ENCODE results near the gene CHGA.

Gene CHGA

DNA sequence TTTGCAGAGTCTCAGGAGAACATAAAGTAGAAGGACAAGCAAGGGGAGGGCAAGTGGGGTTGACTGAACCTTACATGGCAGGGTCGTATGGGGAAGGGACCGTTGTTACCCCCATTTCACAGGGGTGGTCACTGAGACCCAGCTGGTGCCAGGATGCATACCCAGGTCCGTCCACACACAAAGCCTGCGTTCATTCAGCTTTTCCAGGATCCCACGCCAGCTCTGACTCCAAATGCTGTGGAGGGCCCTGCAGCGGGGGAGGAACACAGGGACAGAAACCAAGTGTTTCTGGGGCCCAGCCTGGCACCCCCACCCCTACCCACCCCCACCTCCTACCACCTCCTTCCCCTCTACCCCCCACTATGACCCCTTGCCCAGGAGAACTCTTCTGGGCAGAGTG lies 16.5 kb upstream of the CHGA start:
- no peak for DNase-seq

DNA sequence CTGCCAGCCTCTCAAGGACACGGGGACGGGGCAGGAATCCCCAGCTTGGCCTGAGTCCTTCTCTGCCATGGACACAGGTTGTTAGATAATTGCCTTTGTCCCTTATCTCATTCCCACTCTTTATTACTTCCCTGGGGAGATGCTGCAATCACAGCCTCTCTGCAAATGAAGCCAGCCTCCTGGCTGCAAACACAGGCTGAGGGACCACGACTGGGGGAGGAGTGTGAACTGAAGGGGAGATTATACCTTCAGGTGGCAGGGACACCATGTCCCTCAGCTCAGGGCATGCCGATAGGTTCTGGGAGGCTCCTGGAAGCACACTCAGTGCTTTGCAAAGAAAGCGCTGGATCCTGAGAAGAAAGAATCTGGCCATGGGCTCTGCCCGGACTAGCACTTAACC lies 16.1 kb upstream of the CHGA start:
- no peak for DNase-seq

DNA sequence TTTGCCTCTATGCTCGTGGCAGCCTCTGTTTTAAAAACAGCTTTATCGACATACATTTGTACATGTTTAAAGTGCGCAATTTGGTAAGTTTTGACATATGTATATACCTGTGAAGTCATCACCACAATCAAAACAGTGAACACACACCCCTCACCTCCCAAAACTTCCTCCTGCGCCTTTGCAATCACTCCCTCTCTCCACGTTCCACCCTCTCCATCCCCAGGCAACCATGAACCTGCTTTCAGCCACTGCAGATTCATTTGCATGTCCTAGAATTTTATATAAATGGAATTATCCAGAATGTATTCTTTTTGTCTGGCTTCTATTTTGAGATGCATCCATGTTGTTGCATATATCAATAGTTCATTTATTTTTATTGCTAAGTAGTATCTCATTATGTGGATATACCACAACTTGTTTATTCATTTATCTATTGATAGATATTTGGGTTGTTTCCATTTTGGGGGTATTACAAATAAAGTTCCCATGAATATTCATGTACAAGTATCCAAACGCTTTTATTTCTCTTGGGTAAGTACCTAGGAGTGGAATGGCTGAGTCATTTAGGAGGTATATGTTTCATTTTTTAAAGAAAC lies 15.5 kb upstream of the CHGA start:
- no peak for DNase-seq

DNA sequence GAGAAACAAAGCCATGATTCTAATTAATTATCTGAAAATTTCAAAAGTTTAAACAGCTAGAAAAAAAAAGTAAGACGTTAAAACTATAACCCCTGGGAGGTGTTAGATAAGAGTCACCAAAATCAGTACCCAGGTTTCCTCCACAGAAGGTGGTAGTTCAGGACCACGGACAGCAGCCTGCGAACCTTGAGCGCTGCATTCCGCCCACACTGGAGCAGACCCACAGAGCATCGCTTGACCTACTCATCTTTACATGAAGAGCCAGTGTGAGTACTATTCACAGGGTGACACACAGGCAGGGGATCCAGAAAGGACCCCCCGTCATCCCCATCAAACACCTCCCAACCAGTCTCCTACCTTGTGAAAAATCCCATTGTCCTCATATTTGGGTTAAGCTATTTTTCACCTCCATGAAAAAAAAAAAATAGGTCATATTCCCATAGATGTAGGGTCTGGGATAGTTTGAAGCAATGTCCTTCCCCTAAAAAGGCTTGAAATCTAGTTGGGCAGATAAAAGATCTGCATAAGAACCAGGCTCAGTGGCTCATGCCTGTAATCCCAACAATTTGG lies 8.8 kb upstream of the CHGA start:
- DNase-seq, result peak; percentile 34

DNA sequence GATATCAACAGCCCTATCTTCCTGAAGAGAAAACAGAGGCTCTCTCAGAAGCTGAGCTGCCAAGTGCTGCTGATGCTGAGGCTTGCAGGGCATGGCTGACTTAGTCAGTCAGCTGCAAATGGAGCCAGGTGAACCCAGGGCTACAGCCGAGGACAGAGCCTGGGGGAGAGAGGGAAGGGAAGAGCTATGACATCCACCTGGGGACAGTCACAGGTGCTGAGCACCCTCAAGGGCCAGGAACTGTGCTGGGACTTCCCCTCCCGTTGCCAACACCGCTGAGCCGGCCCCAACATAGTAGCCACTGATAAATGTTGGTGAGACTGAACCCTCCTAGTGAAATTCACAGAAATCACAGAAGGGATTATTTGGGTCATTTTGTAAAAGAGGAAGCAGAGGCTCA lies 6.7 kb upstream of the CHGA start:
- DNase-seq, result no peak

DNA sequence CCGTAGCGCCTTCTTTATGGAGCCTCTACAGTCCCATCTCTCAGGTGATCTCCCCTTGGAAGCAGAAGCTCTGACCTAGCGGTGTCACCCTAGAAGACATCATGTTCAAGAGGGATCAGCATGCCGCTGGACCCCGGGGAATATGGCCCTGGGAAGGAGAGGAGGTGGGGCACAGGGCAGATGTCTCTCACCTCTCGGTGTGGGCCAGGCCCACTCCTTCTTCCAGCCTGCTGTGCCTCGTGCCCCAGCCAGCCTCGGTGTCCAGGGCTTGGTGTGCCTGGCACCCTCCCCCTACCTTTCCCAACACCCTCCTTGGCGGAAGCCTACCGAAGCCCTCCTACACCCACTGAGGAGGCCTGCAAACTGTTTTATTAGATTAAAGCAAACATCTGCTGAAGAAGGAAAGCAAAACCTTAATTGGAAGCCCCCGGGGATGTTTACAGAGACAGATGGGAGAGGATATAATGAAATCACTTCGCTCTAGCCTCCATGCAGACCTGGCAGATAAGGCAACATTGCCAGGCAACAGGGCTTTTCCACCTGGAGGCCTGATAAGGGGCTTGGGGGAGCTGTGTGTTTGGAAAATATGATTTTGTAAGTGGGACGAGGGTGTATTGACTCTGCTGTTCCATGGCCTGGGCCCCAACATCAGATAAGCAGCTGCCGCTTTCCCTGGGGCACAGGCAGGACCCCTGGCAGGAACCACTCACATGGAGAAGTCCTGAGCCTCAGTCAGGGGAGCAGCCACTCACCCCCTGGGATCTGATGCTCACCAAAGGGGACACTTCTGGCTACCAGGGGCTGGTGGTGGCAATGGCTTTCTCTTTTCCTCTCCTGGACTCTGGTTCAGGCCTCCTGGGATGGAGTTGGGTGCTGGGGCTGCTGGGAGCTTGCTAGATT lies 5.7 kb upstream of the CHGA start:
- no peak for DNase-seq

DNA sequence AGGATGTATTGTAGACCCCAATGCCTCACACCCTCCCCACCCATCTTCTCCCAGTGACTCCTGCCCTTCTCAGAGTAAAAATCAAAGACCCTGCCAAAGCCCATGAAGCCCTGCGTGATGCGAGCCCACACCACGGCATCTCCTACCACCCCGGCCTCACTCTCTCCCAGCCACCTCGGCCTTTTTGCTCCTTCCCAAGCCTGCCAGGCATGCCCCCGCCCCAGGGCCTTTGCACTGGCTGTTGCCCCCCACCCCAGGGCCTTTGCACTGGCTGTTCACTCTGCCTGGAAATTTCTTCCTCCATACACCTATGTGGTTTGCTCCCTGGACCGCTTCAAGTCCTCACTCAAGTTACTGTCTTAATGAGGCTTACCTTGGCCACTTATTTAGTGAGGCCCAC lies 5.0 kb upstream of the CHGA start:
- no peak for DNase-seq

DNA sequence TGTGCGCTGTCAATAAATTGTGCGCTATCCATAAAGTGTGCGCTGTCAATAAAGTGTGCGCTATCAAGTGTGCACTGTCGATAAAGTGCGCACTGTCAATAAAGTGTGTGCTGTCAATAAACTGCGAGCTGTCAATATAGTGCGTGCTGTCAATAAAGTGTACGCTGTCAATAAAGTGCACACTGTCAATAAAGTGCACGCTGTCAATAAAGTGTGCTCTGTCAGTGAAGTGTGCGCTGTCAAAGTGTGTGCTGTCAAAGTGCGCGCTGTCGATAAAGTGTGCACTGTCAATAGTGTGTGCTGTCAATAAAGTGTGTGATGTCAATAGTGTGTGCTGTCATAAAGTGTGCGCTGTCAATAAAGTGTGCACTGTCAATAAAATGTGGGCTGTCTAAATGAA lies 2.9 kb upstream of the CHGA start:
- no peak for DNase-seq

DNA sequence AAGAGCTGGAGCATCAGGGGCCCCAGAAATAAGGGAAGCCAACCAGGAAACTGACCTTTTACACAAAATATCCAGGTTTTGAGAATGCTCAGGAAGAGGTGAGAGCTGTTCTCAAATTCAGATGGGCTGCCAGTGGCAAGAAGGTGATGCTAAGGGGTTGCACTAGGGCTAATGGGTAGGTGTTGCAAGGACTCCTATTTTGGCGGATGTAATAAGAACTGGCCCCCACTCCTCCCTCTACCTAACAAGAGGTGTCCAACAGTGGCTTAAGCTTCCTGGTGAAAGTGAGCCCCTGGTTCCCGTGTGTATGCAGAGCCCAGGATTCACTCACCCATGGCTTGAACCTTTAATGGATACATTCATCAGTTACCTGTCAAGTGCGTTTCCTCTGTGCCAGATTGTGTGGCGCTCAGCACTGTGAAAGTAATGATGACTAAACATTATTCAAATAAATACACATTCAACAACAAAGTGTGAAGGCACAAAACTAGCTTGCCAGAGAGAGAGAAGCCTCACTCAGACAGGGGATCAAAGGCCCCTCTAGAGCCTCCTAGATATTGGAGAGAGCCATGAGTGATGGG lies 705 bp upstream of the CHGA start:
- DNase-seq, result no peak

DNA sequence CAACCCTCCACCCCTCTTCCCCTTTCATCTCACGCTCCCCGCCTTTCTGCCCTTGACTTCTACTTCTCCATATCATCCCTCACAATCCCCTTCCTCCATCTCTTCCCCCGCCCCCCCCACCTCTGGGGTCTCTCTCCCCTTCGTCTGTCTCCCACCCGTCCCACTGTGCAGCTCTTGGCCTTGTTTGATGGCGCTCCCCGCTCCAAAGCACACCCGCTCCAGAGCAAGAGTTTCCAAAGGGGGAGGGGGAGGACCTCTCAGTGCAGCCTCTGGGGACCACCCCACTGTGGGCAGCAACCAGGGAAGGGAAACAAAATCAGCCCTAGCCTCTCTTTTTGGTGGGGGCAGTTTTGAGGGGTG lies 774 bp downstream of the CHGA start:
- DNase-seq, result no peak

DNA sequence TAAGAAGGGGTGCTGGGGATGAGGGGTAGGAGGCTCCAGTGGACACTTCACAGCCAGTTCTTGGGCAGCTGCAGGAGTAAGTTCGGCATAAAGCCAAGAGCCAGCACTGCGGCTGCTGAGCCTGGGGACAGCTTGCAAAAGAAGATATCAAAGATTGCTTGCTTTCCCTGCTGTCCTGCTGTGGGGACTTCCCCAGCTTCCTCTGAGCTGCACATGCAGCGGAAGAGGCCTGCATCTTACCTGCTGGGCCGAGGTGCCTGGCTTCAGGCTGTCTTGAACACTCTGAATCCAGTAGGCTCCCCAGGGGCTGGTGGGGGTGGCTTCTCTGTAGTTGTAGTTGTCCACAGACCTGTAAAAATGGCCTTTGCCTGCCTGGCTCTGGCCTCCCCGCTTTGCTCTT lies 1.3 kb downstream of the CHGA start:
- no peak for DNase-seq

DNA sequence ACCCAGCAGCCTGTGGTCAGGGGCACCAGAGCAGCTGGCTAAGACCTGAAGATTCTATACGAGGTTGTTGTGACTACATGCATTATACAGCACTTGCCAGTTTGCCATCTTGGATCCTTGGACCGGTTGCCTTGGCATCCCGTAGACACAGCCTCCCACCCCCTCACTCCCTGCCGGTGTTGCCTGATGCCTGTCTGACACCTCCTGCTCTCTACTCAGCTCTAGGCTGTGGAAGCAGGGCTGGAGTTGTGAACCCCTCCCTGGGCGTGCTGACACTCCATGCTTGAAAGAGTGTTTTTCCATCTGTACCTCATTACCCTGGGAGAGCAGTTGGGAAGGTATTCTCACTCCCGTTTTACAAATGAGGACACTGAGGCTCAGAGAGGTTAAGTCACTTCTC lies 2.5 kb downstream of the CHGA start:
- no peak for DNase-seq

DNA sequence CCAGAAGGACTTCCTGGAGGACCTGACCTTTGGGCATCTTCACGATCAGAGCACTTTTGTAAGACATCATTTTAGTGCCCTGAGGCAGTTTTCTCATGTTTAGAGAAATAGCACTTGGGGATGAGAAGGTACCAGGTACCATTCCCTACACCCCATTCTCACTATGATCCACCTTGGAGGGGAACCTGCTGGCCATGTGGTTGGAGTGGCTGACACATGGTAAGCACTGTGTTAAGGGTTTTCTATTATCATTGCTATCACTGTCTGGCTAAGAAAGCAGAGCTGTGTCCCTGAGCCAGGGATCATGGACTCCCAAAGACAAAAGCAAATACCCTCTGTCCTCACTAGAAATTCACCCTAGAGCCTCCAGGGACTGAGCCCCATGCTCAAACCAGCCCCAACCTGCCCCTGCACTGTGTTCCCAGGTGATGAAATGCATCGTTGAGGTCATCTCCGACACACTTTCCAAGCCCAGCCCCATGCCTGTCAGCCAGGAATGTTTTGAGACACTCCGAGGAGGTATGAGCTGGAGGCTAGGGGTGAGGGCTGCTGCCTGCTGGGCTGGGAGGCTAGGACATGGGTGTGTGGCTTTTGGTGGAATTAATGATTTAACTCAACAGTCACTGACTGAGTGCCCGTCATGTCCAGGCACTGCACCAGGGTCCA lies 3.4 kb downstream of the CHGA start:
- DNase-seq, result no peak

DNA sequence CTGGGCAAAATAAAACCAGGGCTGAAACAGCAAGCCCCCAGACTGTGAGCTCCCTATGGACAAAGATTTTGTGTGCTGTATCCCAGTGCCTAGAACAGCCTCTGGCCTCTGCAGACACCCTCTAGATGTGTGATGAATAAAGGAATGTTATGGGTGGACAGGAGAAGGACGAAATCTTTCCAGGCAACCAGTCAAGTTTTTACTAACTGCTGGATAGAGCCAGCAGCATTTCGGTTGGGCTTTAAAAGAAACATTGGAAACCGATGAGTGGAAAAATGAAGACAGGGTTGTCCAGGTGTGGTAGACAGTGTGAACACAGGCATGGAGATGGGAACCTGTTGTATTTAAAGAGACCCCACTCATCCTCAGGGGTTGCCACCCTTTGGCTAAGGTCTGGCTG lies 4.0 kb downstream of the CHGA start:
- DNase-seq, result no peak

DNA sequence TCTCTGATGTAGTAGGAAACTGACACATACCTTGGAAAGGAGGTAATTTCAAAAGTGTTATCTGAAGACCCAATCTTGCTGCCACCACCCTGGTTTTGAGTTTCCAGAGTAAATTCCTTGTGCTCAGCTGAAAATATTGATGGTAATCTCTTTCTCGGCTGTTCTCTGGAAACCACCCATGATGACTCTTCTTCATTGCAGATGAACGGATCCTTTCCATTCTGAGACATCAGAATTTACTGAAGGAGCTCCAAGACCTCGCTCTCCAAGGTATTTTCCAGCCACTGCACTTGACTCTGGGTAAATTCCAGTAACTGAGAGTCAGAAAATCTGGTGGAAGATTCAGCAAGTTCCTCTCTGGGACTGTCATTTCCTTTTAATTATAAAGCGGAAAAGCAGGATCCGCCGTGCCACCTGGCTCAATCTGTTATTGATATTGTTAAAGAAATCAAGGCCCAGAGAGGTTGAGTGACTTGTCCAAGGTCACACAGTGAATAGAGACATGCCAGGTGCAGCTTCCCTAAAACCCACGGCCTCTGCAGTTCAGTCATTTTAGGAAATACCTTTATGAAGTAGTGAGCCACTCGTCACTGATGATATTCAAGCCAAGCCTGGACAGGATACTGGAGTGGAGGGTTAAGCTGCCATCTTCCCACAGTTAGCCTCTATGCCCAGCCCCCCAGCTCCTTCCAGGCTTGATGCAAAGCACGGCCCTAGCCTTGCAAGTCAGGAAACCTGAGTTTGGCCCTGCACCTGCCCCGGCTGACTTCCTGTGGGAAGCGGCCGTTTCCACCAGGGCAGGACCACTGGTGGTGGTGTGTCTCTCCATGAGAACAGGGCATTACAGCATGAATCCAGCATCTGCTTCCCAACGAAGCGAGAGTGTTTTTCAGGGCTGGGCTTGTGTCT lies 4.7 kb downstream of the CHGA start:
- DNase-seq, result no peak

DNA sequence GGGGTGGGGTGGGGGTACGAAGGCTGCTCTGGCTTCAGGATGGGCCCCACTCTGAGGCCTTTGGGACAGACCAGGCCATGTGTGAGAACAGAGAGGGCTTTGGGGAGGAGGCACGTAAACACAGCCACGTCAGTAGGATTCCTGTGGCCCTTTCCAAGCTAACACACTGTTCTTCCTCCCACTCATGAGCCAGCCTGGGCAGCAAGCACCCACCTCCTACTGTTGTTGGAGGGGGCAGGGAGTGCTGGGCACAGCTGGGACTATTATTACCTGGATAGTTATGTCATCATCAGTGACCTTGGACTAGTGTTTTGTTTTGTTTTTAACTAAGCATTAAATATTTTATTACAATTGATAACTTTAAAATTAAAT lies 5.3 kb downstream of the CHGA start:
- DNase-seq, result no peak

DNA sequence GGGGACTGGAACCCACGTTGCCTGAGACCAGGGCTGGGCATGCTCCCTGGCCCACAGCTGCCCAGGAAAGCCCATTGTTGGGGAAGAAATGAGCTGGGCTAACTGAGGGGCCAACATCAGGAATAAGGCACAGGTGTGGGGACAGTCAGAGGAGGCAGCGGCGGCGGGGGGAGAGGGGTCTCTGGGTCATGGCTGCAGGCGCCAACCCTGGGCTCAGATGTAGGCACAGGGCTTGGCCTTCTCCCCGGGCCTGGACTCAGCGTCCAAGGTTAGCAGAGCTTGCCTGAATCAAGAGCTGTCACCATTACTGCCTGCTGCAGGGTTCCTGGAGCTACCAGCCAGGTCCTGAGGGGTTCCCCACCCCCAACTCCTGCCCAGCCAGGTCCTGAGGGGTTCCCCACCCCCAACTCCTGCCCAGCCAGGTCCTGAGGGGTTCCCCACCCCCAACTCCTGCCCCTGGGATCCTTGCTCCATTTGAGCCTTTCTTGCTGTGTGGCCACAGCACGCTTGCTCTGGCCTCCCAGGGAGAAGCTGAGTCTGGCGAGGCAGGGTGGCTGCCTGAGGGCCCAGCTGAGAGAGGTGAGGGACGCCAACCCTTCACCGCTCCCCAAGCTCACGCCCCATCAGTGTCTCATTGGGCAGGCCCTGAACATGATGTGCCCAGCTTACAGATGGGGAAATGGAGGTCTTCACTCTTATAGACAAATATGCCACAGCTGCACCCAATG lies 6.2 kb downstream of the CHGA start:
- DNase-seq, result no peak

DNA sequence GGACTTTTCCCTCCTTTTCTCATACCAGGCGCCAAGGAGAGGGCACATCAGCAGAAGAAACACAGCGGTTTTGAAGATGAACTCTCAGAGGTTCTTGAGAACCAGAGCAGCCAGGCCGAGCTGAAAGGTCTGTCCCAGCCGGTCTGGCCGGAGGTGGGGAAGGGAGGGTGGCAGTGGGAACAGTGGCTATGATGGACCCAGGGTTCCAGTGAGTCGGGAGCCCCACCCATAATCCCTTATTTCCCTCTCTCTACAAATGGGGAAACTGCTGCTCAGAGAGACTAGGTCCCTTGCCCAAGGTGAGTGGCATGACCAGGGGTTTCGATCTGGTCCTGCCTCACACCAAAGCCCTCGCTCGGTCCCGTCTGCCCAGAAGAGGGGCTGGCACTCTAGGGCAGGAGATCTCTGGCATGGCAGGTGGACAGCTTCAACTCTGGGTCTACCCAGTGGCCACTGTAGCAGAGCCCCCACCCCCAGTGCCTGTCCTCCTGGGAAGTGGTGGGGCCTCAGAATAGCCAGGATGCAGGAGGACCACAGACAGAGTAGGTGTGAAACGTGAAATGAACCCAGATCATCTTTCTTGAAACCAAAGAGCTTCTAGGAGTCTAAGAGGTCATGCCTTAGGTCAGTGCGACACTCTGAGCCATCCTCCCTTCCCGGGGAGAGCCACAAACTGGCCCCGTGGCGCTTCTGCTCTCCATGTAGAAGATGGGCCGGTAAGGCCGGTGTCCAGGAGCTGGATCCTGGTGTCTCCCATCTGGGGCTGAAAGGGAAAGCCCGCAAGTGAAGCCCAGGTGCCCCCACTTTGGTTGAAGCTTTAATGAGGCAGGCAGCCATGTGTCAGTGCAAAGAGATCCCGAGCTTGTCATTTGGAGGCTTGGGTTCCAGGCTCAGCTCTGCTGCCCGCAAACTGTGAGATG lies 7.0 kb downstream of the CHGA start:
- DNase-seq, result no peak

DNA sequence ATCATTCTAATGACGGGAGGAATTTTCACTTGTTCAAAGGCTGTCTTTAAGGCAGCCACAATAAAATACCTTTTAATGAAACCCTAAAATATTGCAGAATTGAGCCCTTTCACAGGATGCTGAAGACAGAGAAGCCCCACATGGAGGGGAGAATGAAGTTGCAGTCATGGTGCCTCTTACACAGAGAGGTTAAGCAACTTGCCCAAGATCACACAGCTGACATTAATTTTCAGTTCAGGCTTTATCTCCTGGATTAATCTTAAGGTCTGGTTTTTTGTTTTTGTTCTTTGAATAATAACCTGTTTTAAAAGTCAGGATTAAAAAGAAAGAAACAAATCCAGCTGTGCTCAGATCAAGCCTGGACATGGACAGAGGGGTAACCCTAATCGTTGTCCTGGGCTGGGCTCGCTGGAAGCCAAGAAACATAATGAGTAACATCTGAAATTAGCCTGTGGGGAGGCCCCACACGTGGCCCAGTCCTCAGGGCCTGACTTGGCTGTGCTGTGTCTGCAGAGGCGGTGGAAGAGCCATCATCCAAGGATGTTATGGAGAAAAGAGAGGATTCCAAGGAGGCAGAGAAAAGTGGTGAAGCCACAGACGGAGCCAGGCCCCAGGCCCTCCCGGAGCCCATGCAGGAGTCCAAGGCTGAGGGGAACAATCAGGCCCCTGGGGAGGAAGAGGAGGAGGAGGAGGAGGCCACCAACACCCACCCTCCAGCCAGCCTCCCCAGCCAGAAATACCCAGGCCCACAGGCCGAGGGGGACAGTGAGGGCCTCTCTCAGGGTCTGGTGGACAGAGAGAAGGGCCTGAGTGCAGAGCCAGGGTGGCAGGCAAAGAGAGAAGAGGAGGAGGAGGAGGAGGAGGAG lies 8.0 kb downstream of the CHGA start:
- no peak for DNase-seq

All from OCI-M1 (cell line).